Embryonic facial prominence (tissue), 1 donor: Measurements from ENCODE around the gene PKP2.
A peak's percentile ranks its signal among the peaks of the same experiment; 100 is the strongest.

Experiments
- DNase-seq: peaks from one replicate; pipeline ENCODE4 v3.0.0-alpha.2; 2016; ENCODE audit errors: extremely low spot score

The PKP2 gene

DNA sequence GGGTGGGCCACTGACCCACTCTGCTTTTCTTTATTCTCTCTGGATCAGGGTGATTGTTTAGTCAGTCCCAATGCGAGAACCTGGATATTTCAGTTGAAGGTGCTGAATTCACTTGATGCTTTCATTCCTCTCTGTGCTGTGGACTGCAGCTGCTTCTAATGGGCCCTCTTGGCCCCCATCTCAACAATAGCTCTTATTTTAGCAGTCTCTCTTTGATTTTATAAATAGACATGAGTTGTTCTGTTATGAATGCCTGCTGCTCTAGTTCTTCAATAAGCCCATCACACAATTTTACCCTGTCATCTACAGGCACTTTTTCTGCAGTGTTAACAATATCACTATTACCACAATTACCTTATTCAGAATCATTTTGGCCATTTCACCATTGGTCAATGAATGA lies 86.7 kb downstream of the PKP2 start:
- no peak for DNase-seq

DNA sequence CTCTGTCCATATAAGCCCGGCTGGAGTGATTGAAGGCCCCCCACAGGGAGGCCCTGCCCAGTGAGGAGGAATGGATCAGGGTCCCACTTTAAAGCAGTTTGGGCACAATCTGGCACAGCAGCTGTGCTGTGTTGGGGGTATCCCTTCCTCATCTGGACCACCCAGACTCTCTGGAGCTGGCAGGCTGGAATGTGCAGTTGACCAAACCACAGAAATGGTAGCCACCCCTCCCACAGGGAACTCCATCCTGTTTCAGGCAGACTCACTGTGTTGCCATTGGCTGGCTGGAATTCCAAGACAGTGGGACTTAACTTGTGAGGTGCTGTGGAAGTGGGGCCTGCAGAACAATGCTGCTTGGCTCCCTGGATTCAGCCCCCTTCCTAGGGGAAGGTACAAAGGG lies 87.4 kb downstream of the PKP2 start:
- no peak for DNase-seq

GRCh38 chr12:32804301-32804700 lies 92.3 kb downstream of the PKP2 start:
- DNase-seq: no peak

DNA sequence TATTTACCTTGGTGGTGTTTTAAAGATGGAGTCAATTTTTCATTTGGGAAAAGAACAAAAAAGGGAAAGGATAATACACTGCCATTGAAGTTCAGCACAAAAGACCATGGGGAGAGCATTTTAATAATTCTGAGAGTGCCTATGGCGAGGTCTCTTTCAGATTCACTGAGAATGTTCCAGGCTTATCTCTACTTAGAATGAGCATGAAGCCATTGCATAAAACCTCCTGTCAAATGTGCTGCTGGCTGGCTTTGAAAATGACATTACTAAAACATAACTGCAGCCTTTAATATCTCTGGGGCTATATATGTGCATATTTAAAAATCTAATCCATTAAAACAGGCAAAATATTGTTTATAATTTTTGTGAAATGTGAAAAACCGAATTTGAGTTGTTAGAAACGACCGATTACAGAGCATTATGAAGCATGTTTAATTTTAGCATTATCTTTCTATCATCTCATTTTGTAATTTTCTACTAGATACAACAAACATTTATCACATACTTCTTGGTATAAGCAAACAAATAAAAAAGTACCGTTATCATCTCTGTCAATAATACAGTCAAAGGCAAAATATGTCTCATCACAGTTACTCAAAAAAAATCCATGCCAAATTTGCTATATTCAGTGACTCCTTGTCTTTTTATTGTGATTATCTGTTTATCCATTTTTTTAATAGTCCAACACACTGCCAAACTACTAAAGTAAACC lies 95.2 kb downstream of the PKP2 start:
- no peak for DNase-seq

GRCh38 chr12:32794281-32794680 lies 102.3 kb downstream of the PKP2 start:
- DNase-seq: no peak

- DNase-seq: no peak
Observed at GRCh38 chr12:32789916-32790315, 106.7 kb downstream of the PKP2 start.

- no peak for DNase-seq
Observed at GRCh38 chr12:32789446-32789845, 107.1 kb downstream of the PKP2 start.

DNA sequence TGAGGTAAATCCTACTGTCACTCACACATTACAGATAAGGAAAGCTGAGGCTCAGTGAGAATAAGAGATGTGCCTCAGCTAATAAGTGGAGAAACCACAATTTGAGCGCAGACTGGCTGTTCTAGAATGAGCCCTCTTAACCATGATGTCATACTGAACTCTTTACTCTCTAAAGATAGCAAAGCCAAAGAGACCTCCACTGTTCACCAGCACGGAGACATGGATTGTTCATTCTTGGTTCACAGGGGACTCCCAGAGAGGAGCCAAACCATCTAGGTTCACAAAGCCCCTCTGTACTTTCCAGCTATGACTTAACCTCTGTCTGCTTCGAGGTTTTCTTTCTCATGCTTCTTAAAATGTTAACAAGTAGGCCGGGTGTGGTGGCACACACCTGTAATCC lies 108.2 kb downstream of the PKP2 start:
- DNase-seq: no peak

DNA sequence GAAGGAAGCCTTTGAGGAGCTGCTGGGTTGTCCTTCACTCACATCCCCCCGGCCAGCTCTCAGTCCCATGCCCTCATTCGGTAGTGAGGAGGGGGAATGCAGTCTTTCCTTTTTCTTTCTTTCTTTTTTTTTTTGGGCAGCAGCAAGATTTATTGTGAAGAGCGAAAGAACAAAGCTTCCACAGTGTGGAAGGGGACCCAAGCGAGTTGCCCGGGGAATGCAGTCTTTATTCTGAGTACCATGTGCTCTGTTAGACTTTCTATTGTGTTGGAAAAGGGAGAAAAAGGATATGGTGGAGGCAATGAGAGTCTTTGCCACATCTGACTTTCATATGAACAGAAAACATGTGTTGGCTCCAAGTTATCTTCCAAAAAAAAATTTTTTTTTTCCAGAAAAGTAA lies 111.0 kb downstream of the PKP2 start:
- DNase-seq: no peak

- no peak for DNase-seq
Observed at GRCh38 chr12:32783029-32783428, 113.5 kb downstream of the PKP2 start.

DNA sequence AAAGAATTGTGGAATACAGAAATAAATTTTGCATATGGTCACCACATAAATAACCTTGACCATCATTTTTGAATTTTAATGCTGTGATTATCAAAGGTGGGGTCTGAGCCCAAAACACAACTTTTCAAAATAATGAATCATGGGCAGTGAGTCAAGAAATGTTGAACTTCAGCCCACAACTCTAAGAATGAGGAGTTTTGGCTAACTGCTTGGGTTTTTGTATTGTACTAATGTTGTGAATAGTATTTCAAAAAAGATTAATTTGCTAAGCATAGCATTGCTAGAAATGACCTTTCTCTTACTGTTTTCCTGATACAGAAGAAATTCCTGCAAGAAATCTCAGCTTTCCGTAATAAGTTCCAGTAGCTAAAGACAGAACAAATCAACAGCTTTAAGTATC lies 116.5 kb downstream of the PKP2 start:
- no peak for DNase-seq

- DNase-seq: no peak
Observed at GRCh38 chr12:32777691-32778175, 118.8 kb downstream of the PKP2 start.

GRCh38 chr12:32777159-32777558 lies 119.4 kb downstream of the PKP2 start:
- no peak for DNase-seq

- DNase-seq: no peak
Observed at GRCh38 chr12:32776258-32776657, 120.3 kb downstream of the PKP2 start.

DNA sequence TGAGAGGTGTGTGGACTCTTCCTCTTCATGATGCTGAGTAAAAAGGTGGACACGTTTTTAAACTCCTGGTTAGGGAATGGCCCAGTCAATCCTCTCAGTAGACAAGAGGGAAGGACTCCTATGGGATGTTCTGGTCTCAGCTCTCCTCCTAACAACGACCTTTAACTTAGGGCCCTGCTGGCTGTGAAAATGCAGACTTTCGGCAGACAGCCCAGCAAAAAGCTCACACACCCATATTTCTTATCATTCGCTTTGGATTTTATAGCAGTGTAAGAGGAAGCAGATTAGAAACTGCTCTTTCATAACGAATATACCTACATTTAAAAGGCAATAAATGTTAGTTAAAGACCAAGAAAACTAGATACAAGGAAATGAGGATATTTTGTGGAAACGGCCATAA lies 122.9 kb downstream of the PKP2 start:
- DNase-seq: no peak

GRCh38 chr12:32770141-32770540 lies 126.4 kb downstream of the PKP2 start:
- no peak for DNase-seq

DNA sequence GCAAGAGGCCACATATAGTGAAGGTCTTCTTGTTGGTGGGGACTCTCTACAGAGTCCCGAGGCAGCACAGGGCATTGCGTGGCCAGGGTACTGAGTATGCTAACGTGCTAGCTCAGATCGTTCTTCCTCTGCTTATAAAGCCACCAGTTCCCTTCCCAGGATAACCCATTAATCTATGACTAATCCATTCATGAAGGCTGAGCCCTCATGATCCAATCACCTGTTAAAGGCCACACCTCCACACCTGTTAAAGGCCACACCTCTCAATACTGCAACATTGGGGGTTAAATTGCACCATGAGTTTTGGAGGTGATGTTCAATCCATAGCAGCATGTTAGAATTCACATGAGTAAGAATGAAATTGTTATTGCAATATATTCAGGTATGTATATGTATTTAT lies 128.1 kb downstream of the PKP2 start:
- no peak for DNase-seq

- DNase-seq: no peak
Observed at GRCh38 chr12:32765906-32766305, 130.7 kb downstream of the PKP2 start.

GRCh38 chr12:32761716-32762115 lies 134.9 kb downstream of the PKP2 start:
- DNase-seq: no peak

- no peak for DNase-seq
Observed at GRCh38 chr12:32757157-32757556, 139.4 kb downstream of the PKP2 start.

- no peak for DNase-seq
Observed at GRCh38 chr12:32756476-32757066, 140.0 kb downstream of the PKP2 start.

DNA sequence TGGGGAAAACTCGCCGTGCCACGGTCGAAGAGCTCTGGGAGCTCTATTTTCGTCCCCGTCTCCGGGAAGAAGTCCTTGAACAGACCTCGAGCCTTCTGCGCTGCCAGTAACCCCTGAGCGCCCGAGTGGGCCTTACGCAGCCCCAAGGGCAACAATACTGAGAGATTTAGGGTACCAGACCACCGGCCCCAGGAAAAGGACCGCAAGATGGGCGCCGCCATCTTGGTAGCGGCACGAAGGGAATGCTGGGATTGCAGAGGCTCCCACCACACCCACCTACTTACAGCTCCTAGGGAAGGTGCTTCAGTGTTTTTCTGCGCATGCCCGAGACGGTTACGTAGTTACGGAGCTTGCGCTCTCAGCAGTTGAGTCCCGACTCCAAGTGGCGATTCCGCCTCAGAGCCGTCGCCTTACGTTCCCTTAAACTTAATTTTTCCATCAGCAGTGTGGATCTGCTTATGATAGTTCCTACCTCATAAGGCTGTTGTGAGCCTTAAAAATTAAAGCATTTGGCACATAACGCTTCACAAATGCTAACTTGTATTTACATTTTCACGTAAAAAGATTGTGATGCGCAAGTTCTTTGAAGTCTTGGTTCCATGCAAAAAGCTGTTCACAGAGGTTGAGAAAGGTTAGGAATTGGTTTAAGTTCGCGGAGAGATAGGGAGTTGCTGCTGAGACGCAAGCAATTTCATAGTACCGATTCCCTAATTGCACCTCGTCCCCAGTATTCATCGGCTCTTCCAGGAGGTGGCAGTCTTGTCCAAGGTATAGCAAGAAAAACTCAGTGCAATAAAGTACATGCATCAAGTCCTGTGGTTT lies 140.7 kb downstream of the PKP2 start, which contains the start of gene YARS2:
TSS of gene YARS2 (minus strand) at position 244 of the 822 bp plus-strand sequence. CDS start at position 221, 23 bp downstream.
- DNase-seq: peak; percentile 95
